ENCODE results near the gene MUL1.
"Not testable (repeated sequence)": the region's sequence is repeated elsewhere in the genome, so short reads cannot be mapped to it uniquely, and the experiment has no call there.

MUL1 gene, protein sequence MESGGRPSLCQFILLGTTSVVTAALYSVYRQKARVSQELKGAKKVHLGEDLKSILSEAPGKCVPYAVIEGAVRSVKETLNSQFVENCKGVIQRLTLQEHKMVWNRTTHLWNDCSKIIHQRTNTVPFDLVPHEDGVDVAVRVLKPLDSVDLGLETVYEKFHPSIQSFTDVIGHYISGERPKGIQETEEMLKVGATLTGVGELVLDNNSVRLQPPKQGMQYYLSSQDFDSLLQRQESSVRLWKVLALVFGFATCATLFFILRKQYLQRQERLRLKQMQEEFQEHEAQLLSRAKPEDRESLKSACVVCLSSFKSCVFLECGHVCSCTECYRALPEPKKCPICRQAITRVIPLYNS

DNA sequence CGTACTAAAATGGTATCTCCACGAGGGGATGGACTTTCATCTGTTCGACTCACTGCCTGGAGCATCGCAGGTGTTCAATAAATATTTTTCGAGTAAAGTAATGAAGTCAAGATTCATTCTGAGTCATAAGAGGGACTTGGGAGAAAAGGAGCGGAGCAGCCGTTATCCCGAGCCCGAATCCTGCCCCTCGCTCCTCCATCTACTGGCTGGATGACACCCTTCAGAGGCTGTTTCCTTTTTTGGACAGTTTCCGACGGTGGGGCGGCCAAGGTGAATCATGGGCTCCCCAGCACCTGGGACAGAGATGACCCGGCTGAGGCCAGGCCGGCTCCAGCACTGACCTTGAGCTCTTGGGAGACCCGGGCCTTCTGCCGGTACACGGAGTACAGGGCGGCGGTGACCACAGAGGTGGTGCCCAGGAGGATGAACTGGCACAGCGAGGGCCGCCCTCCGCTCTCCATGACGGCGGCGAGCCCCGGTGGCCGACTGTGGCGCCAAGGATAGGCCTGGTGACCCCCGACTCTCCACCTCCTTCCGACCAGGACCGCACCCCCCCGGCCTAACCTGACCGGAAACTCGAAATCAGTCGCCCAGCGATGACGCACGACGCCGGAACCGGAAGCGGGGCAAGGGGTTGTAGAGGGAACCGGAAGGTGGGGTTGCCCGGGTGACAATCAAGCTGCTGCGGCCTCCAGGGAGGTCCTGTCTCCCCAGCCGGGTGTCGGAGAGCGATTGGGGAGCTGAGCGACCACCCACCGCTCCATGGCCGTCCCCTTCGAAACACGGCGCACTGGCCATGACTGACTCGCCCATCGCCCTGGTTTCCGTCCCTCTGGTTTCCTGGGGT lies at the start of gene MUL1:
Gene MUL1, minus strand, starts transcription at position 588 of the 847 bp plus-strand sequence. Its CDS starts 127 bp downstream, at position 461.
- DNase-seq: peak; percentile 86 to 96

DNA sequence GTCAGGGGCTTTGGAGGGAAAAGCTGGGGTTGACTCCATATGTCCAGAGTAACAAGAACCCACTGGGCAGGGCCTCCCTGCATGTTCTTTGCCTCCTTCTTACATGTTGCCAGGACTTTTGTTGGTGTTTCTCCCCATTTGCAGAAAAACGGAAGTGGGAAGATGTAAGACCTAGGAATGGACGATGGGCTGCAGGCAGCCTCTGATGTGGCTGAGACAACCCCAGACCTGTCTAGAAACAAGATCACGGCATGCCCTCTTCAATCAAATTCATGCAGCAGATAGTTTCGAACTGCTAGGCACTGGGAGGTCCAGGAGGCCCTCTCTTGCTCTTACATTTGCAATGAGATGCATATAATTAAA lies 47.8 kb upstream of the MUL1 start:
- no peak for DNase-seq

DNA sequence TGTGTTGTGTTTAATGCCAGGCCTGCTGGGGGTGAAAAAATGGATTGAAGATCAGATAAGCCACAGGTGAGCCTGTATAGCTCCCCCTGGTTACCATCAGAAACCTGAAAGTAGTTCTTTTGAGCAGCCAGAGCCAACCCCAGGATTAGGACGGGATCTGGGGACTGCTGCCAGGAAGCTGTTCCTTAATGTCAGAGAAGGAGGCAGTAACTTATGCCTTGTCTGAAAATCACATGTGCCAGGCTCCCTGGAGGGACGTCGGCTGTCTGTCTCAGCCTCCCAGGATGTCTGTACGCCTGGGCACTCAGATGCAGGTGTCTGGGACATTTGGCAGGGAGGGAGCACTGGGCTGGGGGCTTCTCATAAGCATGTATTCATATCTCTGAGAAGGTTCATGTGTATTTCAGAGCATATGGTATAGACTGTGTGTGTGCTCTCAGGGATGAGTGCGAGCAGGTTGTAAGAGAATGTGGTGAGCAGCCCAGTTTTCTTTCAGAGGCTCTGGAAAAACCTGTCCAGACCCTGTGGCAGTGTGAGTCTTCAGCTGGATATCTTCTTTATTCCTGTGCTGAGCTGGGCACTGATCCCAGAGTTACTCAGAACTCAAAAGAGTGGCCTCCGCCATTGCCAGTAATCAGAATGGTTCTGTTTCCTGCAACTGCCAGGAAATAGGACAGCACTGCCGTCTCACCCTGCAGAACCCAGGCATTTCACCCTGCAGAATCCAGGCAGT lies 47.2 kb upstream of the MUL1 start:
- no peak for DNase-seq

DNA sequence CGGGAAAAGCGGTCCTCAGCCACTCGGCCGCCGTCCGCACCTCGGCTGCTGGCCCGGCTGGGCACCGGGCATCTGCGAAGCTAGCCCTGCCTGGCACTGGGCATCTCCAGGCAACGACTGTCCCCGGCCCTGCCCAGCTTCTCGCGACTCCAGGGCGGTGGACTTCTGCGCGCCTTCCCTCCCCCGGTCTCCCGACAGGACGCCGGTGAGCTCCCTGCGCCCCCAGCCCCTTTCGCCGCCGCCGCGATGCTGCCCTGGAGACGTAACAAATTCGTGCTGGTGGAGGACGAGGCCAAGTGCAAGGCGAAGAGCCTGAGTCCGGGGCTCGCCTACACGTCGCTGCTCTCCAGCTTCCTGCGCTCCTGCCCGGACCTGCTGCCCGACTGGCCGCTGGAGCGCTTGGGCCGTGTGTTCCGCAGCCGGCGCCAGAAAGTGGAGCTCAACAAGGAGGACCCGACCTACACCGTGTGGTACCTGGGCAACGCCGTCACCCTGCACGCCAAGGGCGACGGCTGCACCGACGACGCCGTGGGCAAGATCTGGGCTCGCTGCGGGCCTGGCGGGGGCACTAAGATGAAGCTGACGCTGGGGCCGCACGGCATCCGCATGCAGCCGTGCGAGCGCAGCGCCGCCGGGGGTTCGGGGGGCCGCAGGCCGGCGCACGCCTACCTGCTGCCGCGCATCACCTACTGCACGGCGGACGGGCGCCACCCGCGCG lies 44.9 kb upstream of the MUL1 start:
- DNase-seq: no peak

DNA sequence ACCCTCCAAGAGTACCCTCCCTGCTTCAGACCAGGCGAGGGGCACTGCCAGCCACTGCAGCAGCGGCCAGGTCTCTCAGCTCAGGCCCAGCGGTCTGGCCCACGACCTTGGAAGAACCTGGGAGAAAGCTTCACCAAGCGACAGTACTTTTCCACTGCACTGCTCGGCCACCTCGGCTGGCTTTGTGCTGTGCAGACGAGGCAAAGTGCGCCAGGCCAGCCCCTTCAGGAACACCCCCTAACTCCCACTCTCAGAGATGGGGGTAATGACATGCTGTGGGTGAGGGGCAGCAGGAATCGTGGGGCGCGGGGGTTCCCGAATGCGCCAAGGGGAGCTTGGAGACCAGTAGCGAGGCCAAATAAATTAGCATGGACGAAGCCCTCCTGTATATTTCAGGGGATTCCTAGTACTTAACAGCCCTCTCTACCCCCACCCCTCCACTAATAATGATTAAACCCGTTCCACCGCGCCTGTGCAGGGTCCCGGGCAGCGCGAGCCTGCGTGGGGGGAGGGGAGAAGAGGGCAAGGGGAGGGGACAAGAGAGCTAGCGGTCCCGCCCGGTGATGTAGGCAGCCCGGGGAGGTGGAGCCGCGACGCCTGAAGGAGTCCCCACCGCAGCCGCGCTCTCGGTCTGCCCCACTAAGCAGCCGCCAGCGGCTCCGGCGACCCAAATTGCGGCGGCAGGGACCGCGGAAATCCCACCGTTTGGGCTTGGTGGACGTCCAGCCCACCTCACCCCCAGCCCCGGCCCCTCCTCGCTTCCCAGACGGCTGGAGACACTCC lies 44.2 kb upstream of the MUL1 start, which contains the start of gene FAM43B:
Gene FAM43B, plus strand, starts transcription at position 629 of the 783 bp plus-strand sequence. CDS start 401 bp downstream, outside the sequence.
- DNase-seq: no peak

DNA sequence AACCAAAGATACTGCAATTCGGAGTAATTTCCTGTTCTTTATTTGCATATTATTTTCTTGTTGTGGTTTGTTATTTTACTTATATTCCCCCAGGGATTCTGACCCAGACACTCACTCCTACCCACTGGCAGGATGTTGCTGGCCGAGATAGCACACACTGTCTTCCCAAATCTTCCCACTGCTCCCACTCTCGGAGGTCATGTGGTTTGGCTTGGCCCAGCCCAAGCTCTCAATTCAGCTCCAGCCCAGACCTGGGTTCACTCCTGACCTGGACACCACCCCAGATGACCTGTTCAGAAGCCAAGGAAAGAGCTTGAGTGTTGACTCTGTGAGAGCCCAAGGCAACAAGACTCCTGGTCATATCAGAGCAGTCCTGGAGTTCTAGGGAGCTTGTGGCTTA lies 43.2 kb upstream of the MUL1 start:
- DNase-seq: no peak

DNA sequence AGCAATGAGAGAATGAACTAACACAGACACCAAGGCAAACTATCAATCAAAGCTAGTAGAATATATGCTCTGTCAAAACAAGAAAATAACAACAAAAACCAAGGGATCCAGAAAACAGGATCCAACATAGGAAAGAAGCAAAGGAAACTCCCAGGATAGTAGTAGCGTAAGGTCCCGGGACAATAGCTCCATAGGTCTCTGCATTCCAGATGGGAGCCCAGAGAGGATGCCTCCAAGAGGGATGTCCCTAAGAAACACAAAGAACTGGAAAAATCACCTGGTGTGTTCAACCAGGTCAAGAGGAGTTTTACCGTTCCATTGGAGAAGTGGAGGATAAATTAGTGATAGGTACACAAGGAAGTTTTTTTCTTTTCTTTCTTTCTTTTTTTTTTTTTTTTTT lies 38.7 kb upstream of the MUL1 start:
- DNase-seq: no peak

DNA sequence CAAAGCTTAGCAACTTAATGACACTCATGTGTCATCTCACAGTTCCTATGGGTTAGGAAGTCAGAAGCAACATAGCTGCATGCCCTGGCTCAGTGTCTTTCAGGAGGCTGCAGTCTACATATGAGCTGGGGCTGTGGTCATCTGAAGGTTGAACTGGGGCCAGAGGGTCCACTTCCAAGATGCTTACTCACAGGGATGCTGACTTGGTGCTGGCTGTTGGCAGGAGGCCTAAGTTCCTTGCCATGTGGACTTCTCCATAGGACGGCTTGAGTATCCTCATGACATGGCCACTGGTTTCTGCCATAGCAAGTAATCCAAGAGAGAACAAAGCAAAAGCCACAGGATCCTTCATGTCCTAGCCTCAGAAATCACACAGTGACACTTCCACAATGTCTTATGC lies 32.3 kb upstream of the MUL1 start:
- DNase-seq: no peak

DNA sequence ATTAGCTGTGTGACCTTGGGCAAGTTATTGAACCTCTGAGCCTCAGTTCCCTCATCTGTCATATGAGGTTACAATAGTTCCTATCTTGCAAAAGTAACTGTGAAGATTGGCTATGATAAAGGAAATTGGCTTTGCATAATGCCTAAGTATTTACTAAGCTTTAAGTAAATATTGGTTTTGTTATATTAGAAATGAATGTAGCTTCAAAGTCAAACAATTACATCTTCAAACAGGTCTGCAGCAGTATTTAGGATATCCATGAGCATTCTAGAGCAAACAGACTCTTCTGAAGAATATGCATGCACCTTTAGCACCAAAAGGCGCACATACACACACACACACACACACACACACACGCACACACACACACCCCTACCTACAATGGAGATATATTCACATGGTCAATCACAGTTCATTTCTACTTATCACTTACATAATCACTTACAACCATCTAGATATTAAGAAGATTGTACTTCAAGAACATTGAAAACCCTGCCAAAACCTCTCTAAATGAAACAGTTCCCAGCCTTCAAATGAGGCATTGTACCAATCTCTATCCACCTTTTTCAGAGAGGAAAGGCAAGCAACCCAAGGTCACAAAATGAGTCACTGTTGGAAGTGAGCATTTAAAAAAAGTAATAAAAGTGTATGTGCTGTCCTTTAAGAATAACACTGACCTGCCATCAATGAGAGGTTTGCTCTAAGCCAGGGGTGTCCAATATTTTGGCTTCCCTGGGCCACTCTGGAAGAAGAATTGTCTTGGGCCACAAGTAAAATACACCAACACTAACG lies 31.0 kb upstream of the MUL1 start:
- no peak for DNase-seq

DNA sequence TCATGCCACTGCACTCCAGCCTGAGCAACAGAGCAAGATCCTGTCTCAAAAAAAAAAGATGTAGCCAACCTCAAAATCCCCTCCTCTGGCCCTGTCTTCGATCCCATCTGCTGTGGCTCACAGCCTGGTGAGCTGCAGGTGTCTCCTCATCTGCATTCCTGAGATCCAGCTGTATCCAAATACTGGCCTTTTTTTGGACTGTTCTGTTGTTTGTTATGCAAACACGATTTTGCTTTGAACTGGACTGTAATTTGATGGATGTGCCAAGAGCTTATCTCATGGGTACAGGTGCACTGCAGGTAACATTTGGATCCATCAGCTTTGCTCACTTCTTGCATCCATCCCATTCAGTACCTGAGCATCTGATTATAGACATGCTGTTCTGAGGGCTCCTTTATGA lies 30.3 kb upstream of the MUL1 start:
- DNase-seq: no peak

DNA sequence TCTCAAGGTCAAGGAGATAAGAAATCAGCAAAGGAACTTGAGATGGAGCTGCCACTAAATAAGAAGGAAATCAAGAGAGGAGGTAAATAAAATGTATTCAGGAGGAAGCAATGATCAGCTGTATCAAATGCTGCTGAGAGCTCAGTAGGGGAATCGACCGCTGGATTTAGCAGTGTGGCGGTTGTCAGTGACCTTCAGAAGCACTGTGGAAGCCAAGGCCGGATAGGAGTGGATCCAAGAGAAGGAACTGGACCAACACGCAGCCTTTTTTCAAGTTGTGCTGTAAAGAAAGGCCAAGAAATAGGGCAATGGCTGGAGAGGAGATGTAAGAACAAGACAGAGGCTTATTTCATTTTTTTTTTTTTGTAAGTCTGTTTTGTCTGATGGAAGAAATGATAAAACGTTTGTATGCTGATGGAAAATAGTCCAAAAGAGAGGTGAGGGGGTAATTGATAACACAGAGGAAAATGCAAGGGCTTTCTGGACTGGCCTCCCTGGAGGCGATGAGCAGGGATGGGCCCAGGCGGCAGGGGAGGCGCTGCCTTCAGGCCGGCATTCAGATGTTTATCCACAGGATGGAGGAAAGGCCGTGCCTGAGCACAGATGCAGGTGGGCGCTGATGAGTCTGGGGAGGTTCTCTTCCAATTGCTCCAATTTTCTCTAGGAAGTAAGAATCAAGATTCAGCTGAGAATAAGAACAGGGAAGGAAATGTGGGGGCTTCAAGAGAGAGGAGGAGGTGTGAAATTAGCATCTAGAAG lies 26.9 kb upstream of the MUL1 start:
- DNase-seq: no peak

DNA sequence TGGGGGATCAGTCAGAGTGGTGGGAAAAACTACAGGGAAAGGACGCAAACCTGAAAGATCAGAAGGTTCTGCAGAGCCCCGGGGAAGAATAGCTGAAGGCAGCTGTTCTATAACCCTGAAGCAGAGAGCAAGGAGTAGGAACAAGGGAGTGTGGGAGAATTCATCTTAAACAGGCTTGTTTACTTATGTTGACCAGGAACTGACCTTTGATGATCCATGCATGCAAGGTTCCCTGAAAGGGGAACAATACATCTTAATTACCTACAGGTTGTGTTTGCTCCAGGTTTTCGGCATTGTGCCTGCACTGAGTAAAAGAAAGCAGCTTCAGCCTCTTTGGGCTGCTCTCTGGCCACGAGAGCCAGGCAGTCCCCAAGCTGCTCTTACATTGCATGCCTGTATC lies 25.7 kb upstream of the MUL1 start:
- DNase-seq: no peak

DNA sequence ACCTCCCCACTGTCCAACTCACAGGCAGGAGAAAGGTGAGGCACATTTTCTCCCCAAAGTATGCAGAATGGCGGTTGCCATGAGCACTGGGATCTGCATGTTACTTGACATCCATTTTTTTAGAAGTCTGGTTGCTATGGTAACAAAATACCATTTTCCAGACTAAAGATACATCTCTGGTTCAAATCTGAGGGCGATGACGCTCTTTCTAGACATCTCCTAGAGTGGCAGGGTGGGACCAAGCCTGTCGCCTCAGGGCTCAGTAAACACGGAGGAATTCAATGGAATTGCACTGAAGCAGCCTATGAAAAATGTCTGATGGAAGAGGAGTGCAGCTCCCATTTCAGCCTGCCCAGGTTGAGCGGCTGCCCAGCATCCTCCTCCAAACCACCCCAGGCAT lies 22.9 kb upstream of the MUL1 start:
- DNase-seq: no peak

DNA sequence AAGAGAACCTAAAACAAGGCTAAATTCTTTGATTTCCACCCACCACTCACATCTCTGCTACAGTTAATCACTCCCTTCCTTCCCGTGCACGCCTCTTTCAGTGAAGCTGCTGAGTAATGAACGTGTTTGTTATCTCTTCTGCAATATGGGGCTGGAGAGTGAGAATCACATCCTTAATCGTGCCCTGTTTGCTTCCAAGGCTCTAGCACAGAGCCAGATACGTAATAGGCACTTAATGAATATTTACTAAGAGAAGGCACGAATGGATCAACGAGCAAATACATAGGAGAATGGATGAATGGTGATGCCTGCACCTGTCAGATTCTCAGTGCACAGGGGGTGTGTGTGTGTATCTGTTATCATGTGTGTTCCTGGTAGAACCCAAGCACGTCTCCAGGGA lies 22.4 kb upstream of the MUL1 start:
- DNase-seq: no peak

DNA sequence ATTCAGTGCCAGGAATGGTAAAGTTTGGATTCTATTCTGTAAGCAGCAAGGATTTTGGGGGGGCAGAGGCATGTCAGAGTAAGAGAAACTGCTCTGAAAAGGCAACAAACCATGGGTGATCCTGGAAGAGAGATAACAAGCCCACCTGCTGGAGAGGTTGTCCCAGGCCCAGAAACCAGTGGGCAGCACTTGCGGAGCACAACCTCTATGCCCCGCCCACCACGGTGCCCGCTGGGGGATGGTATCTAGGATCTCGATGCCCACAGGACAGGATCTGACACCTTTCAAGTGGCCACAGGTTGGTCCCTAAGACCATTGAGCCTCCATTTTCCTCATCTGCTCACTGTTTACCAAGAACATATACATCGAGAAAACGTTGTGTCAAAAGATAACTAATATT lies 20.3 kb upstream of the MUL1 start:
- DNase-seq: no peak

DNA sequence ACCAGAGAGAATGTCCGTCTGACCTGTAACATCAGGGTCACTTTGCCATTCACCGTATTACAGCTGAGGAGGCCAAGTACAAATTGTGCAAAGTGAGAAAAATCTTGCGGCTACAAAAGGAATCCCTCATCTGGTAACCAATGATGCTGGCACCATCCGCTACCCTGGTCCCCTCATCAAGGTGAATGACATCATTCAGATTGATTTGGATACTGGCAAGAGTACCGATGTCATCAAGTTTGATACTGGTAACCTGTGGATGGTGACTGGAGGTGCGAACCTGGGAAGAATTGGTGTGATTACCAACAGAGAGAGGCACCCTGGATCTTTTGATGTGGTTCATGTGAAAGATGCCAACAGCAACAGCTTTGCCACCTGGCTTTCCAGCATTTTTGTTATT lies 18.3 kb upstream of the MUL1 start:
- no peak for DNase-seq

DNA sequence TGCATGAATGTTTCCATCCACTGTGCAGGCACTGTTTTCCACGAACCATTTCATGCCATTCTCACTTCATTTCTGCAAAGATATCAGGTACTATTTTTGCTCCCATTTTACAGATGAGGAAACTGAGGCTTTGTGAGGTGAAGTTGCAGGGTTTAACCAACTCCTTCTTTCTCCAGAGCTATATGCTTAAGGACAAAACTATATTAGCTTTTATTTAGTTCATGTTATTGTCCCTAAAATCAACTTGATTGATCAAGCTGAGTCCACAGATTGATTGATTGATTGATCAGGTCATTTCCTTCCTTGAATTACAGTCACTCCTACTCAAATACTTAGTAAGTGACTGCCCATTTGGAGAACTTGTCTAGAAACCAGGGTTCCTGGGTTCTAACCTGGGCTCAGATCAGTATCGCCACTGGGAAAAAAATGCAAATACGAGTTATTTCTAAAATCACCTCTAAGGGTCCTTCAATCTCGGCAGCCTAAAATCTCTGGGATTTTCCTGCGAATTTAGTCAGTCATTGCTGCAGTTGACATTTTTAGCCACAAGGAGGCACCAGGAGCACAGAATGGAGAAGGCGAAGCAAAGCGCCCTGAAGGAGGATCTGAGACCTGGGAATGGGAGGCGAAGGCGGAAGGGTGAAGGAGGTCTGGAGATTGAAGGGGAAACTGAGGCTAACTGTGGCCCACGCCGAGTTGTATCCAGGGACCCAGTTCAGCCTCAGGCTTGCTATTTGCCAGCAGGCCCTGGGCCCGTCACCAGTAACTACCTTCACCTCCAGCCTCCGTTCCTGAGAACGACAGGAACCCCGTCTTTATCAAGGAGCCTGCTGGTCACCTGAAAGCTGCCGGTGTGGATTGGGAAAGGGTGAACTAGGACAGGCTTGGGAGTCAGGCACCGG lies 14.3 kb upstream of the MUL1 start:
- DNase-seq: peak; percentile 50 to 95

DNA sequence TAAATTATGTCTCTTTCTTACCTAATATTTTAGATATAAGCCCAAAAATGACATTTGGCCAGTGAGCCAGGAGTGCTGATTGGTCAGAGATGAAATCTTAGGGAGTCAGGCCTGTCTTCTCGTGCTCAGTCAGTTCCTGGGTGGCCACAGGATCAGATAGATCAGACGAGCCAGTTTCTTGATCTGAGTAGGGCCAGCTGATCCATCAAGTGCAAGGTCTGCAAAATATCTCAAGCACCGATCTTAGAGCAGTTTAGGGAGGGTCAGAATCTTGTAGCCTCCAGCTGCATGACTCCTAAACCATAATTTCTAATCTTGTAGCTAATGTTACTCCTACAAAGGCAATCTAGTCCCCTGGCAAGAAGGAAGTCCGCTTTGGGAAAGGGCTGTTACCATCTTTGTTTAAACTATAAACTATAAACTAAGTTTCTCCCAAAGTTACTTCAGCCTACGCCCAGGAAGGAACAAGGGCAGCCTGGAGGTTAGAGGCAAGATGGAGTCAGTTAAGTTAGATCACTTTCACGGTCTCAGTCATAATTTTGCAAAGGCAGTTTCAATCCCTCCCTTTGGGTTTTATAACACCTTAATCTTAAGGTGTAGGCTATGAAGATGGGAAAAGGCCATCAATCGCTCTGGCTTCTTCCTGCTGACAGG lies 11.8 kb upstream of the MUL1 start:
- DNase-seq: not testable (repeated sequence)

All from inflammatory macrophage treated with lipopolysaccharide for 1 hour (primary cell).